Measurements from ENCODE around the gene GFOD2. TPM values are rescaled to one million over a fixed set of nuclear protein-coding genes. Genes with fewer than 3 reads are reported as not detected.

The GFOD2 gene
- total and polyA plus RNA-seq, 2 experiments from 2014 or later, result 11.4 to 17.5 TPM

- Histone ChIP-seq H4K20me1 (ENCODE audit: insufficient read depth) (no peaks in the 10 kb centered on the region), H3K36me3 (ENCODE audit: low read depth) (no peaks in the 10 kb centered on the region)
These were observed 15.5 kb downstream of the GFOD2 start for GRCh38 chr16:67703626-67704025.

GRCh38 chr16:67702130-67702529 is 17.0 kb downstream of the GFOD2 start:
- Histone ChIP-seq H3K9me2 (ENCODE audit: insufficient read depth) (no peaks in the 10 kb centered on the region), H3K9ac (no peak overlapping the region), H3K36me3 (ENCODE audit: low read depth) (no peaks in the 10 kb centered on the region), H3K27me3 (replicated peaks; ENCODE audit: insufficient read depth) (no peaks in the 10 kb centered on the region), H3K79me2 (ENCODE audit: insufficient read depth) (peaks cover 87% of the 10 kb centered on the region), H3K4me1 (ENCODE audit: insufficient read depth) (no peaks in the 10 kb centered on the region), H3K4me2 (ENCODE audit: unreplicated experiment) (no peak overlapping the region), H3K4me3 (no peak overlapping the region), H2AFZ (no peak overlapping the region), H4K20me1 (ENCODE audit: insufficient read depth) (no peaks in the 10 kb centered on the region), H3K27ac (no peak overlapping the region), H3K9me3 (ENCODE audit: low read depth) (no peaks in the 10 kb centered on the region), H3F3A (ENCODE audit: insufficient read depth) (no peaks in the 10 kb centered on the region)
- TF ChIP-seq EZH2phosphoT487 (IDR thresholded peaks at IDR 0.05; ENCODE audit: insufficient read depth, low read depth), result no peak
- no peak for TF ChIP-seq EZH2 (IDR thresholded peaks at IDR 0.05; ENCODE audit: insufficient read depth, poor library complexity, severe bottlenecking)
- DNase-seq, result no peak
- in situ Hi-C loops (cut with MboI), result no loop called here
- 91 to 94% methylated on average over 4 of the region's 4 CpGs for WGBS, 2 experiments (ENCODE audit: low coverage in 1 of 2, low lambda C conversion rate in 2 of 2, missing lambda C conversion rate in 2 of 2)

More at GRCh38 chr16:67703626-67704025, 15.5 kb downstream of the GFOD2 start:
- Histone ChIP-seq H3K4me1 (ENCODE audit: insufficient read depth) (peaks cover 6% of the 10 kb centered on the region), H2AFZ (no peak overlapping the region), H3K9me2 (ENCODE audit: insufficient read depth) (no peaks in the 10 kb centered on the region), H3F3A (ENCODE audit: insufficient read depth) (peaks cover 8% of the 10 kb centered on the region), H3K79me2 (ENCODE audit: insufficient read depth) (peaks cover 87% of the 10 kb centered on the region), H3K4me3 (no peak overlapping the region), H3K4me2 (ENCODE audit: unreplicated experiment) (no peak overlapping the region), H3K9ac (no peak overlapping the region), H3K27me3 (replicated peaks; ENCODE audit: insufficient read depth) (no peaks in the 10 kb centered on the region), H3K9me3 (ENCODE audit: low read depth) (no peaks in the 10 kb centered on the region), H3K27ac (no peak overlapping the region)
- no peak for TF ChIP-seq EZH2 (IDR thresholded peaks at IDR 0.05; ENCODE audit: insufficient read depth, poor library complexity, severe bottlenecking)
- no peak for TF ChIP-seq EZH2phosphoT487 (IDR thresholded peaks at IDR 0.05; ENCODE audit: insufficient read depth, low read depth)
- in situ Hi-C loops (cut with MboI), result no loop called here
- no peak for DNase-seq
- WGBS, 2 experiments (ENCODE audit: low coverage in 1 of 2, low lambda C conversion rate in 2 of 2, missing lambda C conversion rate in 2 of 2), result 97 to 100% methylated on average over 2 of the region's 2 CpGs

GRCh38 chr16:67701420-67701819 is 17.7 kb downstream of the GFOD2 start:
- H3K36me3 ChIP-seq (ENCODE audit: low read depth), result no peaks in the 10 kb centered on the region
- no peak overlapping the region for H2AFZ ChIP-seq
- no peak overlapping the region for H3K27ac ChIP-seq
- H3F3A ChIP-seq (ENCODE audit: insufficient read depth), result no peaks in the 10 kb centered on the region
- no peak overlapping the region for H3K4me3 ChIP-seq
- H3K4me1 ChIP-seq (ENCODE audit: insufficient read depth), result no peaks in the 10 kb centered on the region
- H3K9me3 ChIP-seq (ENCODE audit: low read depth), result no peaks in the 10 kb centered on the region
- in situ Hi-C loops (cut with MboI), result no loop called here
- 95 to 96% methylated on average over 1 of the region's 1 CpG for WGBS, 2 experiments (ENCODE audit: low coverage in 1 of 2, low lambda C conversion rate in 2 of 2, missing lambda C conversion rate in 2 of 2)
- H3K9me2 ChIP-seq (ENCODE audit: insufficient read depth), result no peaks in the 10 kb centered on the region
- no peaks in the 10 kb centered on the region for H4K20me1 ChIP-seq (ENCODE audit: insufficient read depth)
- DNase-seq, result no peak
- peaks cover 87% of the 10 kb centered on the region for H3K79me2 ChIP-seq (ENCODE audit: insufficient read depth)
- H3K4me2 ChIP-seq (ENCODE audit: unreplicated experiment), result no peak overlapping the region
- no peaks in the 10 kb centered on the region for H3K27me3 ChIP-seq (replicated peaks; ENCODE audit: insufficient read depth)
- H3K9ac ChIP-seq, result no peak overlapping the region
- TF ChIP-seq EZH2phosphoT487 (IDR thresholded peaks at IDR 0.05; ENCODE audit: insufficient read depth, low read depth) (no peak), EZH2 (IDR thresholded peaks at IDR 0.05; ENCODE audit: insufficient read depth, poor library complexity, severe bottlenecking) (no peak)

- Histone ChIP-seq H3K27ac (no peak overlapping the region), H3K9me2 (ENCODE audit: insufficient read depth) (no peaks in the 10 kb centered on the region), H3K9ac (no peak overlapping the region), H3K9me3 (ENCODE audit: low read depth) (no peaks in the 10 kb centered on the region), H3K4me1 (ENCODE audit: insufficient read depth) (no peaks in the 10 kb centered on the region), H3K79me2 (ENCODE audit: insufficient read depth) (peaks cover 75% of the 10 kb centered on the region), H3K4me3 (no peak overlapping the region), H4K20me1 (ENCODE audit: insufficient read depth) (no peaks in the 10 kb centered on the region), H3K36me3 (ENCODE audit: low read depth) (no peaks in the 10 kb centered on the region), H3K27me3 (replicated peaks; ENCODE audit: insufficient read depth) (no peaks in the 10 kb centered on the region), H3F3A (ENCODE audit: insufficient read depth) (no peaks in the 10 kb centered on the region), H2AFZ (no peak overlapping the region), H3K4me2 (ENCODE audit: unreplicated experiment) (no peak overlapping the region)
- no peak for DNase-seq
- TF ChIP-seq EZH2 (IDR thresholded peaks at IDR 0.05; ENCODE audit: insufficient read depth, poor library complexity, severe bottlenecking), result no peak
- no peak for TF ChIP-seq EZH2phosphoT487 (IDR thresholded peaks at IDR 0.05; ENCODE audit: insufficient read depth, low read depth)
- in situ Hi-C loops (cut with MboI), result no loop called here
- WGBS, 2 experiments (ENCODE audit: low coverage in 1 of 2, low lambda C conversion rate in 2 of 2, missing lambda C conversion rate in 2 of 2), result 97 to 99% methylated on average over 7 of the region's 7 CpGs
These were observed 19.9 kb downstream of the GFOD2 start for GRCh38 chr16:67699265-67699664.
